EH (cell line): ENCODE measurements around the gene HNRNPUL2.

Experiments
- DNase-seq: peaks from one replicate; pipeline ENCODE4 v3.0.0-alpha.2; 2015; ENCODE audit warnings: low read depth

Gene HNRNPUL2

GRCh38 chr11:62726915-62727164 is 417 bp downstream of the HNRNPUL2 start:
- no peak for DNase-seq

GRCh38 chr11:62726156-62726914 is 922 bp downstream of the HNRNPUL2 start:
- no peak for DNase-seq

GRCh38 chr11:62725646-62726045 is 1.6 kb downstream of the HNRNPUL2 start:
- no peak for DNase-seq

- DNase-seq: no peak
Observed at GRCh38 chr11:62724171-62724570, 3.1 kb downstream of the HNRNPUL2 start.

- peak; percentile 33 for DNase-seq
Observed at GRCh38 chr11:62721994-62722393, 5.3 kb downstream of the HNRNPUL2 start.

GRCh38 chr11:62719302-62719978 is 7.8 kb downstream of the HNRNPUL2 start:
- DNase-seq: peak; percentile 17

GRCh38 chr11:62716816-62717215 is 10.4 kb downstream of the HNRNPUL2 start:
- no peak for DNase-seq

GRCh38 chr11:62716206-62716605 is 11.1 kb downstream of the HNRNPUL2 start:
- no peak for DNase-seq

- DNase-seq: no peak
Observed at GRCh38 chr11:62715150-62716130, 11.8 kb downstream of the HNRNPUL2 start.

- DNase-seq: no peak
Observed at GRCh38 chr11:62713343-62713742, 13.9 kb downstream of the HNRNPUL2 start.

- DNase-seq: no peak
Observed at GRCh38 chr11:62712861-62713260, 14.4 kb downstream of the HNRNPUL2 start.

- no peak for DNase-seq
Observed at GRCh38 chr11:62712276-62712812, 14.9 kb downstream of the HNRNPUL2 start.

GRCh38 chr11:62710001-62710345 is 17.3 kb downstream of the HNRNPUL2 start:
- peak; percentile 55 for DNase-seq

- peak; percentile 99 for DNase-seq
Observed at GRCh38 chr11:62709247-62710000, 17.8 kb downstream of the HNRNPUL2 start.

- no peak for DNase-seq
Observed at GRCh38 chr11:62708793-62709192, 18.5 kb downstream of the HNRNPUL2 start.

GRCh38 chr11:62708392-62708791 is 18.9 kb downstream of the HNRNPUL2 start:
- no peak for DNase-seq

- no peak for DNase-seq
Observed at GRCh38 chr11:62707277-62707861, 19.9 kb downstream of the HNRNPUL2 start, which contains the start of the genes BSCL2 and GNG3. Gene BSCL2 (minus strand): TSS chr11:62707424. CDS start chr11:62707195, 229 bp downstream. Gene GNG3 (plus strand): TSS chr11:62707676. CDS start chr11:62708296, 620 bp downstream.

GRCh38 chr11:62706850-62707247 is 20.4 kb downstream of the HNRNPUL2 start:
- no peak for DNase-seq

GRCh38 chr11:62705880-62706849 is 21.1 kb downstream of the HNRNPUL2 start:
- DNase-seq: peak; percentile 94

- DNase-seq: no peak
Observed at GRCh38 chr11:62705413-62705812, 21.8 kb downstream of the HNRNPUL2 start.
